ENCODE measurements around the gene FXYD6. TPM values are rescaled to one million over a fixed set of nuclear protein-coding genes. Genes with fewer than 3 reads are reported as not detected.

Gene FXYD6
- total and polyA plus RNA-seq, 9 of the 15 experiments (the other 6 are each of a cell fraction or from before 2014, with no cell fraction given): 0.07 to 0.35 TPM; not detected in 7

DNA sequence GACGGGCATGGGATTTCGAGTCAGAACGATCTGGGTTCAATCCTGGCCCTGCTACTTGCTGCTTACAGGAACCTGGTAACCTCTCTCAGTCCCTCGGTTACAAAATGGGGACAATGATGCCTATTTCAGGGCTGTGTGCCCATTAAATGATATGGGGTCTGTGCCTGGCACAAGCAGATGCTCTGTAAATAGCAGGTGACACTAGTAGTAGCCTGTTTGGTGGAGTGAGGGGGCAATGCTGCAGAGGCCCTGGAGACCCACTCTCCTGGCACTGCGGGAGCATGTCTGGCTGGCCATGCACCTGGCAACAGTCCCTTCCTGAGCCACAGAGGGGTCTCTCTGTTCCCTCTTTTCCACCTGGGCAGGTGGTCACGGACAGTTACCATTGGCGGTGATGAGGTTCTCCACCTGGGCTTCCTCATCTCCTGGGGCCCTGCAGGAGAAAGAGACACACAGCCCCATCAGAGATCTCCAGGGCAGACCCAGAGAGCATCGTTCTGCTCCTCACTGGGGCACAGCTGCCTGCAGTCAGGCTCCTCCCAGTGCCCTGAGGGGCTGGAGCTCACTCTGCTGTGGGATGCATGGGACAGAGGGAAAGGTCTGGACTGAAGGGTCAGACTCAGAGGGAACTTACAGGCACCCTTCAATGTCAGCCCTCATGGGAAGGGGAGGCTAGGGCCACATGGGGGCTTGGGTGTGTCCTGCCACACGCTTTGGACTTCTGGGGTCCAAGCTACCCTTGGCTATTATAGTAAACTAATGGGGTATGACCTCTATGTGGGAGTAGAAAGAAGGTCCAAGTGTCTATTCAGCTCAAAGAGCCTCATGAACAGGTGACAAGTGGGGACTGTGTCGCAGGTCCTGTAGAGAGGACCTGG is 36.3 kb downstream of the FXYD6 start (continued):
- TF ChIP-seq, protein P1, sequence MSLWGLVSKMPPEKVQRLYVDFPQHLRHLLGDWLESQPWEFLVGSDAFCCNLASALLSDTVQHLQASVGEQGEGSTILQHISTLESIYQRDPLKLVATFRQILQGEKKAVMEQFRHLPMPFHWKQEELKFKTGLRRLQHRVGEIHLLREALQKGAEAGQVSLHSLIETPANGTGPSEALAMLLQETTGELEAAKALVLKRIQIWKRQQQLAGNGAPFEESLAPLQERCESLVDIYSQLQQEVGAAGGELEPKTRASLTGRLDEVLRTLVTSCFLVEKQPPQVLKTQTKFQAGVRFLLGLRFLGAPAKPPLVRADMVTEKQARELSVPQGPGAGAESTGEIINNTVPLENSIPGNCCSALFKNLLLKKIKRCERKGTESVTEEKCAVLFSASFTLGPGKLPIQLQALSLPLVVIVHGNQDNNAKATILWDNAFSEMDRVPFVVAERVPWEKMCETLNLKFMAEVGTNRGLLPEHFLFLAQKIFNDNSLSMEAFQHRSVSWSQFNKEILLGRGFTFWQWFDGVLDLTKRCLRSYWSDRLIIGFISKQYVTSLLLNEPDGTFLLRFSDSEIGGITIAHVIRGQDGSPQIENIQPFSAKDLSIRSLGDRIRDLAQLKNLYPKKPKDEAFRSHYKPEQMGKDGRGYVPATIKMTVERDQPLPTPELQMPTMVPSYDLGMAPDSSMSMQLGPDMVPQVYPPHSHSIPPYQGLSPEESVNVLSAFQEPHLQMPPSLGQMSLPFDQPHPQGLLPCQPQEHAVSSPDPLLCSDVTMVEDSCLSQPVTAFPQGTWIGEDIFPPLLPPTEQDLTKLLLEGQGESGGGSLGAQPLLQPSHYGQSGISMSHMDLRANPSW (CRISPR knock-in tag; IDR thresholded peaks at IDR 0.05): no peak
- no peak for TF ChIP-seq POLR2A (conservative IDR thresholded peaks at IDR 0.05)
- TF ChIP-seq GABPA (tag; conservative IDR thresholded peaks at IDR 0.05; ENCODE audit: low read depth): no peak
- no peak for TF ChIP-seq NFATC3 (IDR thresholded peaks at IDR 0.05)
- no peak for TF ChIP-seq DIDO1 (tag; IDR thresholded peaks at IDR 0.05; ENCODE audit: low read depth)
- TF ChIP-seq, protein P2, sequence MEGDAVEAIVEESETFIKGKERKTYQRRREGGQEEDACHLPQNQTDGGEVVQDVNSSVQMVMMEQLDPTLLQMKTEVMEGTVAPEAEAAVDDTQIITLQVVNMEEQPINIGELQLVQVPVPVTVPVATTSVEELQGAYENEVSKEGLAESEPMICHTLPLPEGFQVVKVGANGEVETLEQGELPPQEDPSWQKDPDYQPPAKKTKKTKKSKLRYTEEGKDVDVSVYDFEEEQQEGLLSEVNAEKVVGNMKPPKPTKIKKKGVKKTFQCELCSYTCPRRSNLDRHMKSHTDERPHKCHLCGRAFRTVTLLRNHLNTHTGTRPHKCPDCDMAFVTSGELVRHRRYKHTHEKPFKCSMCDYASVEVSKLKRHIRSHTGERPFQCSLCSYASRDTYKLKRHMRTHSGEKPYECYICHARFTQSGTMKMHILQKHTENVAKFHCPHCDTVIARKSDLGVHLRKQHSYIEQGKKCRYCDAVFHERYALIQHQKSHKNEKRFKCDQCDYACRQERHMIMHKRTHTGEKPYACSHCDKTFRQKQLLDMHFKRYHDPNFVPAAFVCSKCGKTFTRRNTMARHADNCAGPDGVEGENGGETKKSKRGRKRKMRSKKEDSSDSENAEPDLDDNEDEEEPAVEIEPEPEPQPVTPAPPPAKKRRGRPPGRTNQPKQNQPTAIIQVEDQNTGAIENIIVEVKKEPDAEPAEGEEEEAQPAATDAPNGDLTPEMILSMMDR (IDR thresholded peaks at IDR 0.05 in 2 of 3, conservative IDR thresholded peaks at IDR 0.05 in 1 of 3; ENCODE audit: insufficient read depth in 2 of 3, low read depth in 1 of 3, low read length in 3 of 3): no peak
- TF ChIP-seq, protein P3, sequence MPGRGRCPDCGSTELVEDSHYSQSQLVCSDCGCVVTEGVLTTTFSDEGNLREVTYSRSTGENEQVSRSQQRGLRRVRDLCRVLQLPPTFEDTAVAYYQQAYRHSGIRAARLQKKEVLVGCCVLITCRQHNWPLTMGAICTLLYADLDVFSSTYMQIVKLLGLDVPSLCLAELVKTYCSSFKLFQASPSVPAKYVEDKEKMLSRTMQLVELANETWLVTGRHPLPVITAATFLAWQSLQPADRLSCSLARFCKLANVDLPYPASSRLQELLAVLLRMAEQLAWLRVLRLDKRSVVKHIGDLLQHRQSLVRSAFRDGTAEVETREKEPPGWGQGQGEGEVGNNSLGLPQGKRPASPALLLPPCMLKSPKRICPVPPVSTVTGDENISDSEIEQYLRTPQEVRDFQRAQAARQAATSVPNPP (IDR thresholded peaks at IDR 0.05; ENCODE audit: borderline replicate concordance, insufficient read depth, insufficient read length): no peak

All from K562 (cell line).